ENCODE measurements around the gene SNED1. TPM values are rescaled to one million over a fixed set of nuclear protein-coding genes. Genes with fewer than 3 reads are reported as not detected.
"Not testable (repeated sequence)": the region's sequence is repeated elsewhere in the genome, so short reads cannot be mapped to it uniquely, and the experiment has no call there.

Gene SNED1
- total and polyA plus RNA-seq, 2 donors (not counting 1 experiment from before 2014, with no cell fraction given) = 27.2 to 39.5 TPM

GRCh38 chr2:241103176-241103595, 104.8 kb downstream of the SNED1 start:
- Histone ChIP-seq H3K9me3 (ENCODE audit: control insufficient read depth, insufficient read depth, low read depth, low read length) (no peaks in the 10 kb centered on the region), H2AFZ (ENCODE audit: low read length) (peak overlapping the region; percentile 95), H3K27ac (ENCODE audit: insufficient read depth, low read length) (no peak overlapping the region), H3K9ac (ENCODE audit: insufficient read depth, low read length) (no peak overlapping the region), H3K79me2 (ENCODE audit: control insufficient read depth, insufficient read depth, low read length) (peaks cover 24% of the 10 kb centered on the region), H3K27me3 (ENCODE audit: control insufficient read depth, insufficient read depth, low read length) (no peaks in the 10 kb centered on the region), H3K4me3 (replicated peaks in 1 of 4; ENCODE audit: control extremely low read depth in 1 of 4, insufficient read depth in 1 of 4, low read depth in 3 of 4, low read length in 4 of 4) (peak overlapping the region; percentile 73 to 86 (median 78)), H3K4me1 (ENCODE audit: control insufficient read depth, extremely low read depth, insufficient read depth, low read length) (no peaks in the 10 kb centered on the region), H3K36me3 (ENCODE audit: control insufficient read depth, insufficient read depth, low read length) (peaks cover 3% of the 10 kb centered on the region), H4K20me1 (ENCODE audit: control insufficient read depth, extremely low read depth, insufficient read depth, low read length) (no peaks in the 10 kb centered on the region), H3K4me2 (ENCODE audit: extremely low read depth, insufficient read depth, low read length) (peak overlapping the region; percentile 90)
- DNase-seq (ENCODE audit: low read depth in 2 of 2) = no peak
- no peak for TF ChIP-seq EZH2 (IDR thresholded peaks at IDR 0.05; ENCODE audit: low read length, missing control alignments)
- no peak for TF ChIP-seq CTCF (conservative IDR thresholded peaks at IDR 0.05 in 1 of 2, IDR thresholded peaks at IDR 0.05 in 1 of 2; ENCODE audit: low read depth in 1 of 2, low read length in 2 of 2)

GRCh38 chr2:241104611-241105010, 106.2 kb downstream of the SNED1 start:
- H3K4me1 ChIP-seq (ENCODE audit: control insufficient read depth, extremely low read depth, insufficient read depth, low read length); H4K20me1 ChIP-seq (ENCODE audit: control insufficient read depth, extremely low read depth, insufficient read depth, low read length); H3K4me3 ChIP-seq (replicated peaks in 1 of 4; ENCODE audit: control extremely low read depth in 1 of 4, insufficient read depth in 1 of 4, low read depth in 3 of 4, low read length in 4 of 4); H3K9ac ChIP-seq (ENCODE audit: insufficient read depth, low read length); H3K9me3 ChIP-seq (ENCODE audit: control insufficient read depth, insufficient read depth, low read depth, low read length); H3K4me2 ChIP-seq (ENCODE audit: extremely low read depth, insufficient read depth, low read length); H3K36me3 ChIP-seq (ENCODE audit: control insufficient read depth, insufficient read depth, low read length); H3K27me3 ChIP-seq (ENCODE audit: control insufficient read depth, insufficient read depth, low read length); H3K27ac ChIP-seq (ENCODE audit: insufficient read depth, low read length); H2AFZ ChIP-seq (ENCODE audit: low read length); DNase-seq (ENCODE audit: low read depth in 2 of 2): not testable (repeated sequence)
- H3K79me2 ChIP-seq (ENCODE audit: control insufficient read depth, insufficient read depth, low read length) = peaks cover 16% of the 10 kb centered on the region

- Histone ChIP-seq H3K4me3 (replicated peaks in 1 of 4; ENCODE audit: control extremely low read depth in 1 of 4, insufficient read depth in 1 of 4, low read depth in 3 of 4, low read length in 4 of 4) (no peak overlapping the region), H3K9me3 (ENCODE audit: control insufficient read depth, insufficient read depth, low read depth, low read length) (no peaks in the 10 kb centered on the region), H3K4me2 (ENCODE audit: extremely low read depth, insufficient read depth, low read length) (no peak overlapping the region), H4K20me1 (ENCODE audit: control insufficient read depth, extremely low read depth, insufficient read depth, low read length) (no peaks in the 10 kb centered on the region), H3K9ac (ENCODE audit: insufficient read depth, low read length) (no peak overlapping the region), H2AFZ (ENCODE audit: low read length) (no peak overlapping the region), H3K4me1 (ENCODE audit: control insufficient read depth, extremely low read depth, insufficient read depth, low read length) (no peaks in the 10 kb centered on the region), H3K36me3 (ENCODE audit: control insufficient read depth, insufficient read depth, low read length) (no peaks in the 10 kb centered on the region), H3K27ac (ENCODE audit: insufficient read depth, low read length) (no peak overlapping the region), H3K79me2 (ENCODE audit: control insufficient read depth, insufficient read depth, low read length) (peaks cover 11% of the 10 kb centered on the region), H3K27me3 (ENCODE audit: control insufficient read depth, insufficient read depth, low read length) (no peaks in the 10 kb centered on the region)
- DNase-seq (ENCODE audit: low read depth in 2 of 2) = no peak
- no peak for TF ChIP-seq CTCF (conservative IDR thresholded peaks at IDR 0.05 in 1 of 2, IDR thresholded peaks at IDR 0.05 in 1 of 2; ENCODE audit: low read depth in 1 of 2, low read length in 2 of 2)
Observed at GRCh38 chr2:241105641-241106040, 107.2 kb downstream of the SNED1 start.
